GM18951 (cell line): Measurements from ENCODE around the gene SLC9C1.
"Not testable (repeated sequence)": the region's sequence is repeated elsewhere in the genome, so short reads cannot be mapped to it uniquely, and the experiment has no call there.

Experiments
- POLR2A ChIP-seq: IDR thresholded peaks from 4 replicates; pipeline ENCODE4 v1.6.1; 2011; ENCODE audit warnings: mild to moderate bottlenecking; ENCODE audit not compliant: insufficient read length, insufficient read depth; ENCODE audit errors: extremely low read depth
- in situ Hi-C: fragments of 300-500 bp; cut with MboI; formaldehyde crosslinking; loops from one replicate; pipeline ENCODE4 v1.12.0; 2022; ENCODE audit warnings: low sequenced_read_pairs, mixed read lengths, inconsistent platforms; ENCODE audit not compliant: unreplicated experiment

SLC9C1 gene

GRCh38 chr3:112200317-112200666, 93.7 kb downstream of the SLC9C1 start:
- TF ChIP-seq POLR2A: no peak
- in situ Hi-C loops: no loop called here

GRCh38 chr3:112199622-112200316, 94.2 kb downstream of the SLC9C1 start:
- TF ChIP-seq POLR2A: no peak
- in situ Hi-C loops: no loop called here

GRCh38 chr3:112197131-112197530, 96.9 kb downstream of the SLC9C1 start:
- in situ Hi-C loops: no loop called here
- no peak for TF ChIP-seq POLR2A

GRCh38 chr3:112187300-112187699, 106.7 kb downstream of the SLC9C1 start:
- no peak for TF ChIP-seq POLR2A
- in situ Hi-C loops: no loop called here

GRCh38 chr3:112185423-112186035, 108.5 kb downstream of the SLC9C1 start:
- in situ Hi-C loops: not testable (repeated sequence)

GRCh38 chr3:112175646-112176045, 118.4 kb downstream of the SLC9C1 start:
- in situ Hi-C loops: no loop called here
- TF ChIP-seq POLR2A: no peak

- TF ChIP-seq POLR2A: no peak
- in situ Hi-C loops: no loop called here
Observed at GRCh38 chr3:112175037-112175436, 119.0 kb downstream of the SLC9C1 start.

- TF ChIP-seq POLR2A: no peak
- in situ Hi-C loops: no loop called here
Observed at GRCh38 chr3:112171144-112171543, 122.9 kb downstream of the SLC9C1 start.

GRCh38 chr3:112170046-112170445, 124.0 kb downstream of the SLC9C1 start:
- in situ Hi-C loops: no loop called here
- TF ChIP-seq POLR2A: no peak

GRCh38 chr3:112167758-112168157, 126.3 kb downstream of the SLC9C1 start:
- in situ Hi-C loops: no loop called here
- no peak for TF ChIP-seq POLR2A

GRCh38 chr3:112149136-112149535, 144.9 kb downstream of the SLC9C1 start:
- in situ Hi-C loops: loop anchor here (10.0 kb wide), 1 partner anchor 376 kb away; no protein-coding TSS in a partner anchor
- no peak for TF ChIP-seq POLR2A

- in situ Hi-C loops: loop anchor here (10.0 kb wide), 1 partner anchor 381 kb away; no protein-coding TSS in a partner anchor
- no peak for TF ChIP-seq POLR2A
Observed at GRCh38 chr3:112143689-112144088, 150.3 kb downstream of the SLC9C1 start.

GRCh38 chr3:112143251-112143650, 150.8 kb downstream of the SLC9C1 start:
- no peak for TF ChIP-seq POLR2A
- in situ Hi-C loops: loop anchor here (10.0 kb wide), 1 partner anchor 382 kb away; no protein-coding TSS in a partner anchor

- in situ Hi-C loops: loop anchor here (10.0 kb wide), 1 partner anchor 384 kb away; no protein-coding TSS in a partner anchor
- TF ChIP-seq POLR2A: no peak
Observed at GRCh38 chr3:112141293-112141692, 152.7 kb downstream of the SLC9C1 start.

- no peak for TF ChIP-seq POLR2A
- in situ Hi-C loops: loop anchor here (10.0 kb wide), 1 partner anchor 384 kb away; no protein-coding TSS in a partner anchor
Observed at GRCh38 chr3:112140584-112140983, 153.4 kb downstream of the SLC9C1 start.
